C1 segment of cervical spinal cord (tissue), 14 donors: Measurements from ENCODE around the gene FANCG.

Experiments
- DNase-seq, 14 donors: peaks; one replicate each; lab custom pipeline; 2025; lab: John Stamatoyannopoulos, UW

Gene FANCG

DNA sequence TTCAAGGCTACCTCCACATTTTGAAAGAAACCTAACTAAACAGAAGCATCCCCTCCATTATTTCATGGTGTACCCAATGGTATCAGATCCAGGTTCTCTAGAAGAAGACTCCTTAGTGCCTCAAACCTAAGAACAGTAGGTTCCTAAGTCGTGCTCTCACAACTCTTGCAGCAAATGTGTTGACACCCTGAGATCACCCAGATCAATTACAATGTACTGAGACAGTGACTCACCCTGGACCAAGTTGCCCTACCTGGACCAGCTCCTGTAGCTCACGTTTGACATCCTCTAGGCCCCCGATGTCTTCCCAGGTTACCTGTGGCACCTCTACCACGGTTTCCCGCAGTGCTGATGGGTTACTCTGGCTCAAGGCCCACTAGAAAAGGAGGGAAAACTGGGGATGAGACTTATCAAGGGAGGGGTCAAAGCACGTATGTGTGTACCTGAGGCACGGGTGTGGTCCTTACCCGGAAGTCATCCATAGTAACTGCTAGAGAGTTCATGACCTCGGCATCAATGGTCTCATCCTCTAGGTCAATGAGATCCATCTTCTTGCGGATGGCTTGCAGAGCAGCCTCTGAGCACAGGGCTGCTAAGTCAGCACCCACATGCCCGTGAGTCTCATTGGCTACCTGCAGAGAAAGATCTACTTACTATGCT, 19.1 kb downstream of the FANCG start:
- DNase-seq, result no peak

DNA sequence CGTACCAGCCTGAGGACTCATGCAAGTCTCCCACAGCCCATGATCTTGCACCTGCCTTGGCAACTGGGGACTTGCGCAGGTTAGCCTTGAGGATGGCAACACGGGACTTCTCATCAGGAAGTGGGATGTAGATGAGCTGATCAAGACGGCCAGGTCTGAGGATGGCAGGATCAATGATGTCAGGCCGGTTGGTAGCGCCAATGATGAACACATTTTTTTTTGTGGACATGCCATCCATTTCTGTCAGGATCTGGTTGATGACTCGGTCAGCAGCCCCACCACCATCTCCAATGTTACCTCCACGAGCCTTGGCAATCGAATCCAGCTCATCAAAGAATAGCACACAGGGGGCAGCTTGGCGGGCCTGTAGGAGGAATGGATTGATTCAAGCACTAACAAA, 20.3 kb downstream of the FANCG start:
- DNase-seq, result no peak

DNA sequence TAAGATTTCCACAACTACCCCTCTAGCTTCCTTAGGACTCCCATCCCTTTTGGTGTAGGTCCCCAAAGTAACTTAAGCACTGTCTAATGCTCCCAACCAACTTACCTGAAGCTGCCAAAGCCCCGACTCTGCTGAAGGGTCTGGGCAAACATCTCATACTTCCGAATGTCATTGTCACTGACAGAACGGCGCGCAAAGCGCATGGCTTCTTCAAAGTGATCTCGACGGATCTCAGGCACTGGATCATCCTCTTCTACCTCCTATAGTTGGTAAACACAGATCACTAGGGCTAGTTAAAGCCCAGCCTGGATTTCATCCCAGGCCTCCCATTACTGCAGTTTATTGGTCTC, 22.5 kb downstream of the FANCG start:
- no peak for DNase-seq

DNA sequence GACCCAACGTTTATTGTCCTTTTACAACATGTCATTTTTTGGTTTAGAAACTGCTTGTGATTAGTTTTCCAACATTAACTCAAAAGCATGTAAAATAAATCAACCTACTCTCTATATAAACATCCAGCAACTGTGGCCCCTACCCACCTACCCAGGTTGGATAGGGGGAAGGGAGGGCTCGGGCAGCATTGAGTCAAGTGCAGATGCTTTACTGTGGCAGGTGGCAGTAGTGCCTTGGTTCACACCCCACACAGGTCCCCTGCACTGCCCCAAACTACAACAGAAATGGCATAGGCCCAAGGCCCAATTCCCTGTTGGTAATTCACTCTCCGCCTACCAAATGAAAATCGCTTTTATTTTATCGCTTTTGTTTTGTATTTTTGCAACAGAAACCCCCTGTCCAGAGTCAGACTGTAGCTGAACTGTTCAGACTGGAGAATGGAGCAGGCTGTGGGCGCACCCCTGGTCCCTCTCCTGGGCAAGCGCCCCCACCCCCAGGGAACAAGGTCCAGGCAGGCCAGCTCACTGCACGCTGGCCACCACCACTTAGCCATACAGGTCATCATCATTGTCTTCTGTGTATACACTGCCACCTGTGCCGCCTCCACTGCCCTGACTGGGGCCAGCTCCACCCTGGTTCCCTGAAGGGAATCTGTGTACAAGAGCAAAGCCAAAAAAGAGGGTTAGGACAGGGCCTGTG, 23.0 kb downstream of the FANCG start:
- DNase-seq, result no peak

DNA sequence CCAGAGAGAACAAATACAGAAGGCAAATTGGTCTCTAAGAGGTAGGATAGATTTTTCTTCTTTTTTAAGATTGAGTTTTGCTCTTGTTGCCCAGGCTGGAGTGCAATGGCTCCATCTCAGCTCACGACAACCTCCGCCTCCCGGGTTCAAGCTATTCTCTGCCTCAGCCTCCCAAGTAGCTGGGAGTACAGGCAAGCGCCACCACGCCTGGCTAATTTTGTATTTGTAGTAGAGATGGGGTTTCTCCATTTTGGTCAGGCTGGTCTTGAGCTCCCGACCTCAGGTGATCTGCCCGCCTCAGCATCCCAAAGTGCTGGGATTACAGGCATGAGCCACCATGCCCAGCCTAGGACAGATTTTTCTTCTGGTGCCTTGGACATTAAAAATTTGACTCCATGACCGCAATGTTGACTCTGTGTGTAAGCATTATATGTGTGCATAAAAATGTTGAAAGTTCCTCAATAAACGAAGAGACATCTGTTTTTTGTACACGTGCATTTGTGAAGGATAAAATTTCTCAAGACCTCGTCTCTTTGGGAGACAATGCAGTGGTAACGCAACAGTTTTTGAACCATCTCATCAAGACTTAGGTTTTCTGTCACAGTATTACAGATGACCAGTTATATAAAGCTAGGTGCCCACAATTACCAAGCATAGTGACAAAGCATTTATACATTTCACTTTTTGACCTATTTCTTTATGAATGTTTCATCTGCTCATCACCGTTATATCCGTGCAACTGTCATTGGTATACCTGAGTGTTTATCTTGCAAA, 24.7 kb downstream of the FANCG start:
- DNase-seq, result no peak

DNA sequence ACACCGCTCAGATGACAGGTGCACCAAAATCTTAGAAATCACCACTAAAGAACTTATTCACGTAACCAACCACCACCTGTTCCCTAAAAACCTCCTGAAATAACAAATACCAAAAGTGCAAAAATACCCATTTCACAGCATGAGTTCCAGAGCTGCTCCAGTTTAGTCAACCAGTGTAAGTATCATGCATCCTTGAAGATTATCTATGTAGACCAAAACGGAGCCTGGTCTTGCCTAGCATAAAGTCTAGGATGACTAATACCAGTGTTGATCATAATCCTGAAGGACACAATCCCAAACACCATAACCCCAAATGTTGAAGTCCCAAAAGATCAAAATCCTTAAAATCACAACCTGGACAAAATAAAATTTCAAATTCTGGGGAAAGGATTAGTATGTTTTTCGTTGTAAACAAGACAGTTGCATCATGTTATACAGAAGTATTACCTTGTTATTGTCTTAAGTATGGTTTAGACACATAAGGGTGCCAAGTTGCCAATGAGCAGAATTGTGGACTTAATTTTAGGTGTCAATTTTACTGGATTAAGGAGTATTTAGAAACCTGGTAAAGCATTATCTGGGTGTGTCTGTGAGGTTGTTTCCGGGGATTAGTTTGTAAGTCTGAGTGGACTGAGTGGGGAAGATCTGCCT, 25.4 kb downstream of the FANCG start:
- no peak for DNase-seq

DNA sequence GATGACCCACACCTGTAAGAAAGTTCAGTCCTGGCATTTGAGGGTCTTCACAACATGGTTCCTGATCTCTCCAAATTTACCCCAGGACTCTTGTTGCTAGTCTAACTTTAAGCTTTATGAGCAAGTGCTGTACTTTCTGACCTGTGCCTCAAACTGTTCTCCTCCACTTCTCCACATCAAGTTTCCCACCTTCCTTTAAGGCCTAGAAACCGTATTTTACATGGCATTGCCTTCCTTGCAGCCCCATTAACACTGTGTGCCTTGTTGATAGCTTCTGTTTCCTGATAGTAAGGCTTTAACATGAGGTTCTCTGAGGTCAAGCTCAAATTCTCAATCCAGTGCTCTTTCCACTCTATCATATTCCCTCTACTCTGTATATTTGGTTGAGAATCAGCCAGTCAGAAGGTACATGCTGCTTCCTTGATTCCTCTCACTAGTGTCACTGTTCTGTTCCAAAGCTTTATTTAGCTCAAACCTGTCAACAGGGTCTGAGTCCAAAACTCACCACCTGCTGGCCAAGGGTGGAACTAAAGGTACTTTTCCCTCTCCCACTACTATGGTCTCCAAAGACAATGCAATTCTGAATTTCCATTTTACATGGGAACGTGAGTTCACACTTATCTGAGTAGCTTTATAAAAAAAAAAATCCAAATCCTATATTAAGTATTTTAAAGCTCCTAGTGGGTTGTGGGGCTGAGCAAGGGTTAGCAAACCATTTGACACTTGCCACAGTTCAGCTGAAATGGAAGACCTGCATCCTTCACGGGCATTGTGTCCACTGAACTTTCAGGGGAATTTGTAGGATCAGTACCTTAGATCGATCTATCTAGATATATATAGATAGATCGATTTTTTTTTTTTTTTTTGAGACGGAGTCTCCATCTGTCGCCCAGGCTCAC, 28.4 kb downstream of the FANCG start:
- peak in 1 of 14 donors; percentile 94 for DNase-seq

DNA sequence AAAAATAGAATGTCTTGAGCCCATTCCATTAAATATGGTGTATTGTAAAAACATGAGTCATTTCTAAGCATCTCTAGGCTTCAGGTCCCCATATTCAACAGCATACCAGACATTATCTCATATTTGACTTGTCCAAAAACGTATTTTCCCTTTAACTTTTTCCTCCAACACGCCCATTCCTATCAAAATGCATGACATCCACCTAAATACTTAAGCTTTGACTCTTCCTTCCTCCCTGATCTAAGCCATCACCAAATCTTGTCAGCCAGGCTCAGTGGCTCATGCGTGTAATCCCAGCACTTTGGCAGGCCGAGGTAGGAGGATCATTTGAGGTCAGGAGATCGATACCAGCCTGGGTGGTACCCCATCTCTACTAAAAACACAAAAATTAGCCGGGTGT, 31.2 kb downstream of the FANCG start:
- DNase-seq, result no peak

DNA sequence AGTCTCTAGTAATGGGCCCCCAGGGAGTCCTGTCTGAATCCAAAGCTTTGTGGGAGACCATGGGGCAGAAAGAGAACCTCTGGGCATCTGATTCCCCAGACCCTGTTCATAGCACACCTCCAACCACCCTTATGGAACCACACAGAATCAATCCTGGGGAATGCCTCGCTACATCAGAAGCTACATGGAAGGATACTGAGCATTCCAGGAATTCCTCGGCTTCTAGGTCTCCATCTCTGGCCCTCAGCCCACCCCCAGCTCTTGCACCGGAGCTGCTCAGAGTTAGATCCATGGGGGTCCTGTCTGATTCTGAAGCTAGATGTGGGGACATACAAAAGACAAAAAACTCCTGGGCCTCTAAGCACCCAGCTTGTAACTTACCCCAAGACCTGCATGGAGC, 35.7 kb downstream of the FANCG start:
- no peak for DNase-seq

DNA sequence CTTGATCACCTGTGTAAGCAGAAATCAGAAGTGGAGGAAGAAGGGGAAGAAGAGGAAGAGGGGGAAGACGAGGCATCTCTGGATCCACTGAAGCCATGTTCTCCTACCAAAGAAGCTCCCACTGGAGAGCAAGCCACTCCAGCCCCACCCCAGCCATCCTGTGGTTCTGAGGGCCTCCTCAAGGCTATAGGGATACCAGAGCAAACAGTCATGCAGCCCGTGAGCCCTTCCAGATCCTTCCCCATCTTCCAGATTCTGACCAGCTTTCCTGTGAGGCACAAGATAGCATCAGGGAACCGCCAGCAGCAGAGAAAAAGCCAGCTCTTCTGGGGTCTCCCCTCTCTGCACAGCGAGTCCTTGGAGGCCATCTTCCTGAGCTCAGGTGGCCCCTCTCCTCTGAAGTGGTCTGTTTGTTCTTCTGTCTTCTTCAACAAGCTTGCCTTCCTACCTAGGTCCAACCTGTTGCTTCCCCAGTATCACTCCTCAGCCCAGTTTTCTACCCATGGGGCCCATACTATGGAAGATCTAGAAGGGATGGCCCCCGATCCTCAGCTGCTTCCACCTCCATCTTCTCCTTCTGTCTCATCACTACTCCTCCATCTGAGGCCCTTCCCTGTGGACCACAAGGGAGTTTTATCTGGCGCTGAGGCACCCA, 36.7 kb downstream of the FANCG start:
- DNase-seq, result no peak

DNA sequence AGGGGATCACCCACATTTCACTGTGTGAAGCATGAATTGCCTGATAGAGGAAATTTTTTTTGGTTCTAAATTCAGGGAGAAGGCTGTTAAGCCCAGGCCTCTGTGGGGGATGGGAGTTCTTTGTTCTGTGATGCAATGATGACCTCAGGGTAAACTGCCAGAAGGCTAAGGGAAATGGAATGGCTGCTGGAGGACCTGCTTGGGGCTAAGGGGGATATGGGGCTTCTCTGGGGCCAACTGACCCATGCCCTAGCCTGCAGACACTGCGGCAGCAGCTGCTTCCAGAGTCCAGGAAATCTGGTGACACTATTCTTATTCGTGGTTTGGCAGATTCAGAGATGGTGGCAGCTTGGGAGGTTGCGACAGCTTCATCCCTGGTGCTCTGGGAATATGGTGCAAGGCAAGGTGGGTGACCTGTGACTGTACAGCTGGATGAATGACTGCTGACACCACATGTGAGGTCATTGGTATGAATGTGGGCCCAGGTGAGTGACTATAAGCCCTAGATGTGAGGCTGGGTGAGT, 37.6 kb downstream of the FANCG start:
- no peak for DNase-seq

DNA sequence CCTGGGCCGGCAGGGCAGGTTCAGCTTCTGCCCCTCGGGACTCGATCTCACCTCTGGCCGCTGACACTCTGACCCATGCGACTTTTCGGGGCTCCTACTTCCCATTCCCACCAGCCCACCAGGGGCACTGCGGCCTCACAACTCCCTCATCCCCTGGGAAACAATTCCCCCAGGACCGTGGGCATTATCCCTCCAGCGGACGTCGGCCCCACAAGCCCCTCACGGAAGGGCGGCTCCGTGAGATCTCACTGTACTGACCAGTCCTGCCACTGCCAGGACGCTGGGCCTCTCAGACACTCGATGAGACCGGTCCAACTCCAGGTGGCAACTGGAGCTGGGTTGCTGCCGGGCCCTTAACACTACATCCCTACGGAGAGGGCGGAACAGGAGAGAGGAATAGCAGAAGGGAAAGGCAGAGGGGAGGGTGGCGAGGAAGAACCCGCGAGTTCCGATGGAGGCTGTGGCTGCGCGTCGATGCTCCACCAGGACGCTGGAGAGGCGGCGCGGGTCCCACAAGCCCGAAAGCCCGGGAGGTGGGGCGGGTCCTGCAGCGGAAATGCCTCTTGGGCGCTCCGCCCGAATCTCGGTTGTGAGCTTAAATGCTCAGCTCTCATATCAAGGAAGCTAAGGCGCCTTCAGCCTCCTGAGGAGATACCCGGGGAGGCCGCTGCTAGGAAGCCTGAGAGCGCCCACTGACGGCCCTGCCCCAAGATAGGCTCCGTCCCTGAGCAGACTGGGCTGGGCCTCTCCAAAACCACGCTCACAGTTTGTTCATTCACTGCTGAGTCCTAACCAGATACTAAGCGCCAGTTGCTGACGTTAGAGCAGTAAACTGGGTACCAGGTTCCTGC, 43.7 kb downstream of the FANCG start:
- no peak for DNase-seq

DNA sequence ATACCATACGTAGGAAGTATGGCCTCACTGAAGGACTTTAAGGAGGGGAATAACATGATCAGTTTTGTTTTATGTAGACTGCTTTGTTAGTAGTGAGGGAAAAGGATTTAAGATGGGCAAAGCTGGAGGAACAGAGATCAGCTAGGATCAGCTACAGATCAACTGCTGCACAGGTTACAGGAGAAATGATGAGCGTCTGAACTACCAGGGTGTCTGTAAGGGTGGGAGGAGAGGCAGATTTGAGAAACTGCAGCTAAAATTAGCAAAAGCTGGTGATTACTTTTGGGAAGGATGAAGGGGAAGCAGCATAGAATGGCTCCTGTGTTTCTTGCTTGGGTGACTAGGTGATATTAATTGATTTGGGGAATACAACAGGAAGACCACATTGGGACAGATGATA, 46.6 kb downstream of the FANCG start:
- no peak for DNase-seq

DNA sequence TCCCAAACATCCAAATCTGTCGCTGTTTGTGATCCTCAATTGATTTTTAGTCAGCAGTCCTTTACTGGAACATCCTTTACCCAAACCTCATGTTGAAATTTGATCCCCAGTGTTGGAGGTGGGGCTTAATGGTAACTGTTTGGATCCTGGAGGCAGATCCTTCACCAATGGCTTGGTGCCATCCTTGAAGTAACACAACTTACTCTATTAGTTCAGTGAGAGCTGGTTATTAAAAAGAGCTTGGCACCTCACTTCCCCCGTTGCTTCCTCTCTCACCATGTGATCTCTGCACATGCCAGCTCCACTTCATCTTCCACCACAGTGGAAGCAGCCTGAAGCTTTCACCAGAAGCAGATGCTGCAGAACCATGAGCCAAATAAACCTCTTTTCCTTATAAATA, 49.9 kb downstream of the FANCG start:
- DNase-seq, result peak in 1 of 14 donors; percentile 3

DNA sequence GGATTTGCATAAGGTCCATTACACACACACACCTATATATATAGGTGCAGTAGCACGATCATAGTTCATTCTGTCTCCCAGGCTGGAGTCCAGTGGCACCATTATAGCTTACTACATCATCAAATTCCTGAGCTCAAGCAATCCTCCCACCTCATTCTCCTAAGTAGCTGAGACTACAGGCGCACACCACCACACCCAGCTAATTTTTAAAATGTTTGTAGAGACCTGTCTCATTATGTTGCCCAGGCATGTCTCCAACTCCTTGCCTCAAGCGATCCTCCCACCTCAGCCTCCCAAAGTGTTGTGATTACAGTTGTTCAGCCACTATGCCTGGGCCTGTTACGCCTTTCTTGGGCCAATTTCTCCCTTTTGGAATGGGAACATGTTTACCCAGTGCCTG, 50.5 kb downstream of the FANCG start:
- DNase-seq, result no peak

DNA sequence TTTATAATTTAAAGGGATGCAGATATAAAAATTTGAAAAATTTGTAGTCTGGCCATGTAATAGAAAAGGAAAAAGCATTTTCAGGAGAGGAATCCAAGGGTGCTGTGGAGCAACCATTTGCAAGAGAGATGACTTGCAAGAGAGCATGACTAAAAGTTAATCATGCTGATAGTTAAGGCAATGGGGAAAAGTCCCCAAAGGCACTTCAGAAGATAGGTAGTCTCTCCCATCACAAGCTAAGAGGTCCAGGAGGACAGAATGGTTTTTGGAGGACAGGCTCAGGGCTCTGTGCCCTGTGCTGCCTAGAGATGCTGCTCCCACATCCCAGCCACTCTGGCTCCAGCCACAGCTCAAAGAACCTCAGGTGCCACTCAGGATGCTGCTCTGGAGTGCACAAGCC, 51.4 kb downstream of the FANCG start:
- DNase-seq, result no peak

DNA sequence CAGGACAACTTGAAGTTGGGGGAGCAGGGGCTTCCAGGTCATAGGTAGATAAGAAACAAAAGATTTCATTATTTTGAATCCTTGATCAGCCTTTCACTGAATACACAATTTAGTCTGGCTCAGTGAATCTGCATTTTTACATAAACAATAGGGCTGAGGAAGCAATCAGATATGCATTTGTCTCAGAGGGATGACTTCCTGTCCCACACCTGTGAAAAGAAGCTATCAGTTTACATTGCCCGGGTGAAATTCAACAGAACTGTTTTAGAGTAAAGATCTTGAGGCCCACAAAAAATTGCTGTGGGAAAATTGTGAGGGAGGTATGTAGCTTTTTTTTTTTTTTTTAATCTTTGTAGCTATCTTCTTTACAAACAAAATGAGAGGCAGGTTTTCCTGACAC, 51.9 kb downstream of the FANCG start:
- no peak for DNase-seq

DNA sequence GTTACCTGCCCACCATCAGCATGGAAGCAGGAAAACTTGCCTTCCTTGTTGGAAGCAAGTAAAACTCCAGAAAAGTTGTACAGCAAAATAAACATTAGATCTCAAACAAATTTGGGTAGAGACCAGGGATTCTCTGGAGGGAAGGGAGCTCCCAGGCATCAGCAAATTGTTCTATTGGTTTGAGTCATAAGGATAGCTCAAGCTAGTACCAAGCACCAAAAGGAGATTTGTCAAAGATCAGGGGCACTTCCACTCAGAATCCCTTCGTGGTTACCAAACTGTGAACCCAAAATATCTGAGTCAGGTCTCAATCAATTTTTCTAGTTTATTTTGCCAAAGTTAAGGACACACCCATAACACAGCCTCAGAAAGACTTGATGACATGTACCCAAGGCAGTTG, 52.4 kb downstream of the FANCG start:
- DNase-seq, result no peak

DNA sequence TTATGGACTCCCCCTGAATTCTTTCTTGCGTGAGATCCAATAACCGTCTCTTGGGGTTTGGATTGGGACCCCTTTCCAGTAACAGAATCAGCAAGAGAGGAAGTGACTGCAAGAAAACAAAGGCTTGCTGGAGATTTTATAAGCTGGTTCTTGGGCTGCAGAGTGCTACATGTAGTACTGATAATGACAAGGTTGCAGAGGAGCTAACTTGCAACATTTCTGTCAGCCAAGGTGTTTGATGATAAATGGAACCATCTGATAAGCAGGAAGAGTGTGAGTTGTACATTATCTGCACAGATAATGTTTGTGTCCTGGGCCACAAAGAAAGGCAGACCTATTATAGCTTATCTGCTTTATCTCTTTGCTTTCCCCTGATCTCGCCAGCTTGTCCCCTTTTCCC, 53.1 kb downstream of the FANCG start:
- no peak for DNase-seq
